ENCODE results near the gene NFATC2.

Gene NFATC2

GRCh38 chr20:51388227-51388626 lies 154.3 kb downstream of the NFATC2 start:
- Histone ChIP-seq H2AFZ (ENCODE audit: low read depth, low read length) (no peak overlapping the region), H3K27ac (ENCODE audit: low read length) (no peak overlapping the region), H3K27me3 (ENCODE audit: low read depth, low read length) (no peaks in the 10 kb centered on the region), H3K4me1 (ENCODE audit: low read length) (peaks cover 54% of the 10 kb centered on the region), H3K36me3 (replicated peaks; ENCODE audit: low read depth, low read length) (peaks cover 64% of the 10 kb centered on the region), H3K79me2 (ENCODE audit: low read length) (no peaks in the 10 kb centered on the region), H4K20me1 (ENCODE audit: insufficient read depth, low read length) (no peaks in the 10 kb centered on the region), H3K9ac (ENCODE audit: low read length) (no peak overlapping the region), H3K9me3 (ENCODE audit: insufficient read depth, low read length) (no peaks in the 10 kb centered on the region), H3K4me3 (ENCODE audit: low read length) (no peak overlapping the region), H3K4me2 (ENCODE audit: low read length) (peak overlapping the region; percentile 35)
- TF ChIP-seq EZH2phosphoT487 (IDR thresholded peaks at IDR 0.05; ENCODE audit: low read depth) (no peak), CTCF (IDR thresholded peaks at IDR 0.05; ENCODE audit: low read depth, low read length) (no peak)

GRCh38 chr20:51387125-51387875 lies 155.2 kb downstream of the NFATC2 start:
- Histone ChIP-seq H3K27ac (ENCODE audit: low read length) (peak overlapping the region; percentile 37; the same call in 1 of the 2 replicates), H4K20me1 (ENCODE audit: insufficient read depth, low read length) (no peaks in the 10 kb centered on the region), H3K4me1 (ENCODE audit: low read length) (peaks cover 57% of the 10 kb centered on the region), H3K9ac (ENCODE audit: low read length) (no peak overlapping the region), H3K9me3 (ENCODE audit: insufficient read depth, low read length) (no peaks in the 10 kb centered on the region), H3K4me2 (ENCODE audit: low read length) (0 out of 2 replicates have a peak overlapping the region, but pooled peaks have one; percentile 6), H3K79me2 (ENCODE audit: low read length) (no peaks in the 10 kb centered on the region), H2AFZ (ENCODE audit: low read depth, low read length) (no peak overlapping the region), H3K4me3 (ENCODE audit: low read length) (no peak overlapping the region), H3K27me3 (ENCODE audit: low read depth, low read length) (no peaks in the 10 kb centered on the region), H3K36me3 (replicated peaks; ENCODE audit: low read depth, low read length) (peaks cover 54% of the 10 kb centered on the region)
- TF ChIP-seq EZH2phosphoT487 (IDR thresholded peaks at IDR 0.05; ENCODE audit: low read depth) (no peak), CTCF (IDR thresholded peaks at IDR 0.05; ENCODE audit: low read depth, low read length) (no peak)

- Histone ChIP-seq H3K9ac (ENCODE audit: low read length) (no peak overlapping the region), H4K20me1 (ENCODE audit: insufficient read depth, low read length) (no peaks in the 10 kb centered on the region), H2AFZ (ENCODE audit: low read depth, low read length) (no peak overlapping the region), H3K27ac (ENCODE audit: low read length) (peak overlapping the region; percentile 37), H3K4me2 (ENCODE audit: low read length) (no peak overlapping the region), H3K36me3 (replicated peaks; ENCODE audit: low read depth, low read length) (peaks cover 48% of the 10 kb centered on the region), H3K4me1 (ENCODE audit: low read length) (peaks cover 64% of the 10 kb centered on the region), H3K27me3 (ENCODE audit: low read depth, low read length) (no peaks in the 10 kb centered on the region), H3K9me3 (ENCODE audit: insufficient read depth, low read length) (no peaks in the 10 kb centered on the region), H3K4me3 (ENCODE audit: low read length) (no peak overlapping the region), H3K79me2 (ENCODE audit: low read length) (no peaks in the 10 kb centered on the region)
- TF ChIP-seq CTCF (IDR thresholded peaks at IDR 0.05; ENCODE audit: low read depth, low read length) = no peak
- no peak for TF ChIP-seq EZH2phosphoT487 (IDR thresholded peaks at IDR 0.05; ENCODE audit: low read depth)
Measured at GRCh38 chr20:51386586-51386985, 155.9 kb downstream of the NFATC2 start.

- TF ChIP-seq EZH2phosphoT487 (IDR thresholded peaks at IDR 0.05; ENCODE audit: low read depth) (no peak), CTCF (IDR thresholded peaks at IDR 0.05; ENCODE audit: low read depth, low read length) (peak; percentile 93)
- H3K4me3 ChIP-seq (ENCODE audit: low read length) = no peak overlapping the region
- no peaks in the 10 kb centered on the region for H3K9me3 ChIP-seq (ENCODE audit: insufficient read depth, low read length)
- peaks cover 71% of the 10 kb centered on the region for H3K4me1 ChIP-seq (ENCODE audit: low read length)
- no peaks in the 10 kb centered on the region for H3K27me3 ChIP-seq (ENCODE audit: low read depth, low read length)
- H3K36me3 ChIP-seq (replicated peaks; ENCODE audit: low read depth, low read length) = peaks cover 44% of the 10 kb centered on the region
- H3K4me2 ChIP-seq (ENCODE audit: low read length) = no peak overlapping the region
- no peak overlapping the region for H2AFZ ChIP-seq (ENCODE audit: low read depth, low read length)
- H3K79me2 ChIP-seq (ENCODE audit: low read length) = no peaks in the 10 kb centered on the region
- H4K20me1 ChIP-seq (ENCODE audit: insufficient read depth, low read length) = no peaks in the 10 kb centered on the region
- no peak overlapping the region for H3K9ac ChIP-seq (ENCODE audit: low read length)
- H3K27ac ChIP-seq (ENCODE audit: low read length) = peak overlapping the region; percentile 37
Measured at GRCh38 chr20:51385646-51386530, 156.6 kb downstream of the NFATC2 start.

All from OCI-LY3 (cell line).